IPS DF 6.9 (cell line): Measurements from ENCODE around the gene HSPG2.

ENCODE experiments used
- DNase-seq: peaks from one replicate; pipeline ENCODE4 v3.0.0-alpha.2; 2013; ENCODE audit warnings: low read depth, low spot score
- H3K27ac ChIP-seq: one replicate; pipeline ENCODE4 v1.5.1; 2013; ENCODE audit warnings: low read length, control low read depth
- H3K27me3 ChIP-seq: 2 replicates; pipeline ENCODE4 v1.6.1; 2013; ENCODE audit warnings: mild to moderate bottlenecking, low read length; ENCODE audit not compliant: control insufficient read depth, insufficient read depth
- H3K36me3 ChIP-seq: 2 replicates; pipeline ENCODE4 v1.6.1; 2013; ENCODE audit warnings: low read length; ENCODE audit not compliant: control insufficient read depth, insufficient read depth
- H3K4me1 ChIP-seq: 2 replicates; pipeline ENCODE4 v1.6.1; 2013; ENCODE audit warnings: low read length; ENCODE audit not compliant: control insufficient read depth, insufficient read depth
- H3K4me3 ChIP-seq: 2 replicates; pipeline ENCODE4 v1.5.1; 2013; ENCODE audit warnings: mild to moderate bottlenecking, low read length
- H3K9me3 ChIP-seq: 2 replicates; pipeline ENCODE4 v1.6.1; 2013; ENCODE audit warnings: low read length, inconsistent platforms; ENCODE audit not compliant: control insufficient read depth, insufficient read depth
- WGBS: extraction: QIAGEN DNeasy Blood & Tissue Kit; methylation state at CpG from one replicate; pipeline ENCODE4 v1.1.7; 2013; ENCODE audit warnings: mixed read lengths, missing lambda C conversion rate; ENCODE audit not compliant: insufficient read length, insufficient coverage; 5-methylcytosine and 5-hydroxymethylcytosine counted together

The HSPG2 gene

GRCh38 chr1:21820597-21821232 is 116.4 kb downstream of the HSPG2 start:
- H3K27me3 ChIP-seq, result no peaks in the 10 kb centered on the region
- no peaks in the 10 kb centered on the region for H3K9me3 ChIP-seq
- no peak overlapping the region for H3K27ac ChIP-seq
- DNase-seq, result no peak
- peaks cover 6% of the 10 kb centered on the region for H3K36me3 ChIP-seq
- H3K4me3 ChIP-seq, result no peak overlapping the region
- H3K4me1 ChIP-seq, result no peaks in the 10 kb centered on the region
- no CpG with 5 or more reads among the region's 9 CpGs for WGBS

GRCh38 chr1:21818656-21819055 is 118.5 kb downstream of the HSPG2 start:
- Histone ChIP-seq H3K27ac (no peak overlapping the region), H3K4me3 (no peak overlapping the region), H3K4me1 (no peaks in the 10 kb centered on the region), H3K9me3 (no peaks in the 10 kb centered on the region), H3K36me3 (peaks cover 6% of the 10 kb centered on the region), H3K27me3 (no peaks in the 10 kb centered on the region)
- no CpG with 5 or more reads among the region's 10 CpGs for WGBS
- peak; percentile 13 for DNase-seq

GRCh38 chr1:21816602-21817302 is 120.4 kb downstream of the HSPG2 start:
- DNase-seq, result no peak
- no CpG with 5 or more reads among the region's 8 CpGs for WGBS
- H3K27ac ChIP-seq, result no peak overlapping the region

GRCh38 chr1:21815724-21816321 is 121.3 kb downstream of the HSPG2 start:
- H3K27ac ChIP-seq, result no peak overlapping the region

More at GRCh38 chr1:21816602-21817302, 120.4 kb downstream of the HSPG2 start:
- H3K4me3 ChIP-seq, result no peak overlapping the region
- no peaks in the 10 kb centered on the region for H3K36me3 ChIP-seq
- H3K9me3 ChIP-seq, result no peaks in the 10 kb centered on the region
- H3K4me1 ChIP-seq, result no peaks in the 10 kb centered on the region
- H3K27me3 ChIP-seq, result no peaks in the 10 kb centered on the region

GRCh38 chr1:21814981-21815582 is 122.0 kb downstream of the HSPG2 start:
- H3K27me3 ChIP-seq, result no peaks in the 10 kb centered on the region
- WGBS, result 100% methylated on average over 6 of the region's 15 CpGs
- no peak for DNase-seq
- H3K9me3 ChIP-seq, result no peaks in the 10 kb centered on the region
- H3K4me1 ChIP-seq, result no peaks in the 10 kb centered on the region
- H3K4me3 ChIP-seq, result no peak overlapping the region
- no peak overlapping the region for H3K27ac ChIP-seq
- H3K36me3 ChIP-seq, result no peaks in the 10 kb centered on the region

More at GRCh38 chr1:21815724-21816321, 121.3 kb downstream of the HSPG2 start:
- no peaks in the 10 kb centered on the region for H3K27me3 ChIP-seq
- no peak for DNase-seq
- WGBS, result no CpG with 5 or more reads among the region's 12 CpGs
- H3K36me3 ChIP-seq, result no peaks in the 10 kb centered on the region
- no peaks in the 10 kb centered on the region for H3K9me3 ChIP-seq
- H3K4me3 ChIP-seq, result no peak overlapping the region
- H3K4me1 ChIP-seq, result no peaks in the 10 kb centered on the region

- H3K4me3 ChIP-seq, result peak overlapping the region; percentile 38; the same call in 1 of the 2 replicates
- H3K9me3 ChIP-seq, result no peaks in the 10 kb centered on the region
- H3K27me3 ChIP-seq, result no peaks in the 10 kb centered on the region
- DNase-seq, result peak; percentile 35
- H3K4me1 ChIP-seq, result no peaks in the 10 kb centered on the region
- H3K36me3 ChIP-seq, result no peaks in the 10 kb centered on the region
- no CpG with 5 or more reads among the region's 65 CpGs for WGBS
- H3K27ac ChIP-seq, result no peak overlapping the region
Measured at GRCh38 chr1:21814241-21814918, 122.7 kb downstream of the HSPG2 start.

GRCh38 chr1:21813542-21813941 is 123.6 kb downstream of the HSPG2 start:
- no peak for DNase-seq
- Histone ChIP-seq H3K9me3 (no peaks in the 10 kb centered on the region), H3K4me1 (no peaks in the 10 kb centered on the region), H3K27ac (no peak overlapping the region), H3K4me3 (no peak overlapping the region), H3K36me3 (no peaks in the 10 kb centered on the region), H3K27me3 (no peaks in the 10 kb centered on the region)
- no CpG with 5 or more reads among the region's 3 CpGs for WGBS

- H3K36me3 ChIP-seq, result no peaks in the 10 kb centered on the region
- DNase-seq, result no peak
Measured at GRCh38 chr1:21811875-21812305, 125.2 kb downstream of the HSPG2 start, which contains the start of gene LDLRAD2. Gene LDLRAD2, plus strand, starts transcription at chr1:21812265. Its CDS starts 187 bp downstream, at chr1:21812452.

GRCh38 chr1:21804536-21804935 is 132.6 kb downstream of the HSPG2 start:
- H3K9me3 ChIP-seq, result no peaks in the 10 kb centered on the region
- no CpG with 5 or more reads among the region's 2 CpGs for WGBS
- H3K27ac ChIP-seq, result no peak overlapping the region
- no peak for DNase-seq
- no peak overlapping the region for H3K4me3 ChIP-seq
- H3K4me1 ChIP-seq, result no peaks in the 10 kb centered on the region; the same call in 1 of the 2 replicates
- no peaks in the 10 kb centered on the region for H3K27me3 ChIP-seq
- no peaks in the 10 kb centered on the region for H3K36me3 ChIP-seq

More at GRCh38 chr1:21811875-21812305, 125.2 kb downstream of the HSPG2 start, which contains the start of gene LDLRAD2:
- Histone ChIP-seq H3K9me3 (no peaks in the 10 kb centered on the region), H3K4me1 (no peaks in the 10 kb centered on the region), H3K27me3 (no peaks in the 10 kb centered on the region), H3K27ac (no peak within 1 kb of the TSS), H3K4me3 (no peak within 1 kb of the TSS)
- no CpG with 5 or more reads among the region's 2 CpGs for WGBS

- no peaks in the 10 kb centered on the region for H3K27me3 ChIP-seq
- WGBS, result no CpG with 5 or more reads among the region's 4 CpGs
- no peaks in the 10 kb centered on the region; the same call in 1 of the 2 replicates for H3K4me1 ChIP-seq
- H3K27ac ChIP-seq, result no peak overlapping the region
- H3K36me3 ChIP-seq, result no peaks in the 10 kb centered on the region
- no peaks in the 10 kb centered on the region for H3K9me3 ChIP-seq
- no peak overlapping the region for H3K4me3 ChIP-seq
- DNase-seq, result no peak
Measured at GRCh38 chr1:21801100-21801499, 136.0 kb downstream of the HSPG2 start.
